ENCODE data around the gene ARIH1.
"Not testable (repeated sequence)": the region's sequence is repeated elsewhere in the genome, so short reads cannot be mapped to it uniquely, and the experiment has no call there.

Gene ARIH1

GRCh38 chr15:72473614-72474465 is at the start of gene ARIH1:
TSS of gene ARIH1 (plus strand) at chr15:72474330. CDS start at chr15:72474640, 310 bp downstream.
- peak; percentile 96 for DNase-seq

GRCh38 chr15:72426753-72427152 is 47.4 kb upstream of the ARIH1 start:
- no peak for DNase-seq

- DNase-seq = no peak
Measured at GRCh38 chr15:72437650-72438316, 36.3 kb upstream of the ARIH1 start.

- DNase-seq = not testable (repeated sequence)
Measured at GRCh38 chr15:72442848-72443247, 31.3 kb upstream of the ARIH1 start.

- no peak for DNase-seq
Measured at GRCh38 chr15:72445426-72445825, 28.7 kb upstream of the ARIH1 start.

GRCh38 chr15:72450805-72451204 is 23.3 kb upstream of the ARIH1 start:
- DNase-seq = no peak

- no peak for DNase-seq
Measured at GRCh38 chr15:72451224-72451623, 22.9 kb upstream of the ARIH1 start.

GRCh38 chr15:72456684-72457083 is 17.4 kb upstream of the ARIH1 start:
- DNase-seq = no peak

- no peak for DNase-seq
Measured at GRCh38 chr15:72460402-72460801, 13.7 kb upstream of the ARIH1 start.

- DNase-seq = no peak
Measured at GRCh38 chr15:72463702-72464101, 10.4 kb upstream of the ARIH1 start.

GRCh38 chr15:72464251-72464650 is 9.9 kb upstream of the ARIH1 start:
- DNase-seq = no peak

GRCh38 chr15:72468103-72468502 is 6.0 kb upstream of the ARIH1 start:
- DNase-seq = no peak

- no peak for DNase-seq
Measured at GRCh38 chr15:72472992-72473610, 1.0 kb upstream of the ARIH1 start.

- no peak for DNase-seq
Measured at GRCh38 chr15:72474466-72474911, 359 bp downstream of the ARIH1 start.

GRCh38 chr15:72474912-72475628 is 940 bp downstream of the ARIH1 start:
- peak; percentile 62 for DNase-seq

GRCh38 chr15:72475674-72476073 is 1.5 kb downstream of the ARIH1 start:
- no peak for DNase-seq

- DNase-seq = not testable (repeated sequence)
Measured at GRCh38 chr15:72476330-72476729, 2.2 kb downstream of the ARIH1 start.

GRCh38 chr15:72481015-72481659 is 7.0 kb downstream of the ARIH1 start:
- DNase-seq = no peak

GRCh38 chr15:72482275-72482674 is 8.1 kb downstream of the ARIH1 start:
- DNase-seq = no peak

GRCh38 chr15:72483279-72483678 is 9.1 kb downstream of the ARIH1 start:
- DNase-seq = no peak

- no peak for DNase-seq
Measured at GRCh38 chr15:72486144-72486543, 12.0 kb downstream of the ARIH1 start.

- no peak for DNase-seq
Measured at GRCh38 chr15:72487070-72487797, 13.1 kb downstream of the ARIH1 start.

All from NCI-H1436 (cell line).